ENCODE measurements around the gene MGAT3.

MGAT3 gene

GRCh38 chr22:39488563-39489083 is 31.8 kb downstream of the MGAT3 start:
- no peak overlapping the region for H3K4me3 ChIP-seq (replicated peaks; ENCODE audit: insufficient read depth, low read length)
- TF ChIP-seq POLR2AphosphoS5 (IDR thresholded peaks at IDR 0.05; ENCODE audit: low read depth) (no peak), GABPA (IDR thresholded peaks at IDR 0.05; ENCODE audit: low read depth) (no peak), SPI1 (IDR thresholded peaks at IDR 0.05; ENCODE audit: borderline replicate concordance, low read depth) (no peak), REST (IDR thresholded peaks at IDR 0.05; ENCODE audit: insufficient replicate concordance, low read depth) (no peak)
- H3K27me3 ChIP-seq (ENCODE audit: insufficient read depth, poor library complexity, severe bottlenecking) = no peaks in the 10 kb centered on the region
- DNase-seq (ENCODE audit: low read depth in 1 of 2, low spot score in 1 of 2) = no peak
- H3K27ac ChIP-seq (replicated peaks) = no peak overlapping the region

- H3K4me3 ChIP-seq (replicated peaks; ENCODE audit: insufficient read depth, low read length) = no peak overlapping the region
- H3K27me3 ChIP-seq (ENCODE audit: insufficient read depth, poor library complexity, severe bottlenecking) = no peaks in the 10 kb centered on the region
- H3K27ac ChIP-seq (replicated peaks) = peak overlapping the region; percentile 9; the same call in 1 of the 2 replicates
- DNase-seq (ENCODE audit: low read depth in 1 of 2, low spot score in 1 of 2) = peak in 1 of 2 experiments; percentile 15
- TF ChIP-seq POLR2AphosphoS5 (IDR thresholded peaks at IDR 0.05; ENCODE audit: low read depth) (no peak), GABPA (IDR thresholded peaks at IDR 0.05; ENCODE audit: low read depth) (no peak), REST (IDR thresholded peaks at IDR 0.05; ENCODE audit: insufficient replicate concordance, low read depth) (no peak), SPI1 (IDR thresholded peaks at IDR 0.05; ENCODE audit: borderline replicate concordance, low read depth) (no peak), CTCF (IDR thresholded peaks at IDR 0.05; ENCODE audit: insufficient read depth, low read length) (no peak)
Observed at GRCh38 chr22:39489094-39490068, 32.6 kb downstream of the MGAT3 start.

- no peak overlapping the region for H3K27ac ChIP-seq (replicated peaks)
- no peak for TF ChIP-seq GABPA (IDR thresholded peaks at IDR 0.05; ENCODE audit: low read depth)
- no peak for TF ChIP-seq CTCF (IDR thresholded peaks at IDR 0.05; ENCODE audit: insufficient read depth, low read length)
- no peak for TF ChIP-seq SPI1 (IDR thresholded peaks at IDR 0.05; ENCODE audit: borderline replicate concordance, low read depth)
- TF ChIP-seq REST (IDR thresholded peaks at IDR 0.05; ENCODE audit: insufficient replicate concordance, low read depth) = no peak
- TF ChIP-seq POLR2AphosphoS5 (IDR thresholded peaks at IDR 0.05; ENCODE audit: low read depth) = no peak
- DNase-seq (ENCODE audit: low read depth in 1 of 2, low spot score in 1 of 2) = peak; percentile 63 to 92
Observed at GRCh38 chr22:39490135-39490798, 33.5 kb downstream of the MGAT3 start.

More at GRCh38 chr22:39490135-39490798, 33.5 kb downstream of the MGAT3 start:
- peak overlapping the region; percentile 2; the same call in 1 of the 2 replicates for H3K4me3 ChIP-seq (replicated peaks; ENCODE audit: insufficient read depth, low read length)
- no peaks in the 10 kb centered on the region for H3K27me3 ChIP-seq (ENCODE audit: insufficient read depth, poor library complexity, severe bottlenecking)
